ENCODE measurements around the gene PADI3.
A peak's percentile ranks its signal among the peaks of the same experiment; 100 is the strongest.

PADI3 gene, protein sequence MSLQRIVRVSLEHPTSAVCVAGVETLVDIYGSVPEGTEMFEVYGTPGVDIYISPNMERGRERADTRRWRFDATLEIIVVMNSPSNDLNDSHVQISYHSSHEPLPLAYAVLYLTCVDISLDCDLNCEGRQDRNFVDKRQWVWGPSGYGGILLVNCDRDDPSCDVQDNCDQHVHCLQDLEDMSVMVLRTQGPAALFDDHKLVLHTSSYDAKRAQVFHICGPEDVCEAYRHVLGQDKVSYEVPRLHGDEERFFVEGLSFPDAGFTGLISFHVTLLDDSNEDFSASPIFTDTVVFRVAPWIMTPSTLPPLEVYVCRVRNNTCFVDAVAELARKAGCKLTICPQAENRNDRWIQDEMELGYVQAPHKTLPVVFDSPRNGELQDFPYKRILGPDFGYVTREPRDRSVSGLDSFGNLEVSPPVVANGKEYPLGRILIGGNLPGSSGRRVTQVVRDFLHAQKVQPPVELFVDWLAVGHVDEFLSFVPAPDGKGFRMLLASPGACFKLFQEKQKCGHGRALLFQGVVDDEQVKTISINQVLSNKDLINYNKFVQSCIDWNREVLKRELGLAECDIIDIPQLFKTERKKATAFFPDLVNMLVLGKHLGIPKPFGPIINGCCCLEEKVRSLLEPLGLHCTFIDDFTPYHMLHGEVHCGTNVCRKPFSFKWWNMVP

DNA sequence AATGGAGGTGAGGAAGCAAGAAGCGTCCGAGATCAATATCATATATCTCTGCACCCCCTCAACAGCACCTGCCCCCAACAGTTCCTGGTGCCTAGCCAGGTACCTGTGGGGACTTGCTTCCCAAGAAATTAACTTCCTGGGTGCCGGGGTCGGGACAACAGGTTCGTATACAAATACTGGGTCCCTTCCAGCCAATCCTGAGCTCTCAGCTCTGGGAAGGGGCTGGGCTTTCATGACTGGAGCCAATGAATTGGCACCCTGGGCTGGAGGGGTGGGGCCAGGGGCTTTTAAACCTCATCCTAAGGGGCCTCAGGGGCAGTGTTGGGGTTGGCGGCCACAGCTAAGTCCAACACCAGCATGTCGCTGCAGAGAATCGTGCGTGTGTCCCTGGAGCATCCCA lies at the start of gene PADI3:
Gene PADI3, plus strand, starts transcription at position 318 of the 400 bp plus-strand sequence. Its CDS starts 40 bp downstream, at position 358.
- DNase-seq (ENCODE audit: insufficient read length, low spot score) (no peak), FAIRE-seq (no peak)

DNA sequence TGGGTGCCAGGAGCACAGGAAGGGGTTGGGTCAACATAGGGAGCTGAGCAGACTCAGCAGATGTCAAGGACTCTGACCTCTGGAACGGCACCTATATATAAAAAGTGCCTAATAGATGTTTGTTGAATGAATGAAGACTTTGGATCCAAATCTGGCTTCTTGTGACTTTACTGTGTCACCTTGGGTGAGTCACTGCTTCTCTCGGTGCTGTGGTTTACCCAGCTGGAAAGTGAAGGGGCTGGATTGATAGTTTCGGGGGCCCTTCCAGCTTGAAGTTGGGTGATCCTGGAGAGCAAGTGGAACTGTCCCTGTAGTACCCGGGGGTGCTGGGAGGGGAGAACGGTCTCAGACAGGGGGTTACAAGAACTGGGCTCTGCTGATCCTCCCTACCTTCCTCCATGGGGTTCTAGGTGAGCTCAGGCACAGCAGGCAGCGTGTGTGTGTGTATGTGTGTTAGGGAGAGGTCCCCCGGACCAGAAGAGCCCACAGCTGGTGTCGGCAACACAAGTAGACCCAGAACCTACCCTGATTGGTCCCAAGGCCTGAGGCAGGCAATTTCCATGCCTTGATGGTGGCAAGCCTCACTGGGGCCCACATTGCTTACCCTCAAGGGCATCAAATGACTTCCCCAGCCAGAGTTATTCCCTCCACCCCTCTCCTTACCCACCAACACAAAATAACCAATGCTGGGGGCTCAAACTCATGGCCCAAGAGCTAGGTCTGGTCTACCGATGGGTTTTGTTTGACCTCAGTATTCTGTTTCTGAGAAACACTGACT lies 49.4 kb upstream of the PADI3 start:
- FAIRE-seq (no peak), DNase-seq (ENCODE audit: insufficient read length, low spot score) (no peak)

DNA sequence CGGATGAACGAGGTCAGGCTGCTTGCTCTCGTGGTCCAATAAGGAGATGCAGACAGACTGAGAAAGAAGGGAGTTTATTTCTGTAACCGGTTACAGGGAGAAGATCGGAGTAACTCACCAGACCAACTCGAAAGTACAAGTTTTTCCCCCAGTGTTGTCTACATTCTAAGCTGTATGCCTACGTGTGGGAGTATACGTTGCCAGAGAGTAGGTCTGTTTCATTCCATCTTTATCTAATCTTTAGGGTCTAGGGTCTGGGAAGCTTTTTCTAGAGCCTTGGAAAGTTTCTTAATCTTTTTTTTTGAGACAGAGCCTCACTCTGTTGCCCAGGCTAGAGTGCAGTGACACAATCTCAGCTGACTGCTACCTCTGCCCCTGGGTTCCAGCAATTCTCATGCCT lies 48.7 kb upstream of the PADI3 start:
- FAIRE-seq (no peak), DNase-seq (ENCODE audit: insufficient read length, low spot score) (no peak)

DNA sequence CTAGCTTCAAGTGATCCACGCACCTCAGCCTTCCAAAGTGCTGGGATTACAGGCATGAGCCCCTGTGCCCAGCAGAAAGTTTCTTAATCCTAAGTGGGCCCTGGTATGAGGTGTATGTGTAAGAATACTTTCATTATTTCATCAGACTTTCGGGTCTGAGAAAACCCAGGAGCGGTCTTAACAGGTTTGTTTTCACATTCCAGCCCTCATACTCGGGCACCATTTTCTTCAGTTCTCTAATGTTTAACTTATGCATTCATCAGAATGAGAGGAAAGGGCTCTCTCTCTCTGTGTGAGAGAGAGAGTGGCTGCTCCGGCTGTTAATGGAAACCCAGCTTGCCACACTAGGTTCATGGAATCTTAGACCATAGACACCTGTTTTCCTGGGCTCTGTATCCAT lies 48.1 kb upstream of the PADI3 start:
- DNase-seq (ENCODE audit: insufficient read length, low spot score) (no peak), FAIRE-seq (no peak)

DNA sequence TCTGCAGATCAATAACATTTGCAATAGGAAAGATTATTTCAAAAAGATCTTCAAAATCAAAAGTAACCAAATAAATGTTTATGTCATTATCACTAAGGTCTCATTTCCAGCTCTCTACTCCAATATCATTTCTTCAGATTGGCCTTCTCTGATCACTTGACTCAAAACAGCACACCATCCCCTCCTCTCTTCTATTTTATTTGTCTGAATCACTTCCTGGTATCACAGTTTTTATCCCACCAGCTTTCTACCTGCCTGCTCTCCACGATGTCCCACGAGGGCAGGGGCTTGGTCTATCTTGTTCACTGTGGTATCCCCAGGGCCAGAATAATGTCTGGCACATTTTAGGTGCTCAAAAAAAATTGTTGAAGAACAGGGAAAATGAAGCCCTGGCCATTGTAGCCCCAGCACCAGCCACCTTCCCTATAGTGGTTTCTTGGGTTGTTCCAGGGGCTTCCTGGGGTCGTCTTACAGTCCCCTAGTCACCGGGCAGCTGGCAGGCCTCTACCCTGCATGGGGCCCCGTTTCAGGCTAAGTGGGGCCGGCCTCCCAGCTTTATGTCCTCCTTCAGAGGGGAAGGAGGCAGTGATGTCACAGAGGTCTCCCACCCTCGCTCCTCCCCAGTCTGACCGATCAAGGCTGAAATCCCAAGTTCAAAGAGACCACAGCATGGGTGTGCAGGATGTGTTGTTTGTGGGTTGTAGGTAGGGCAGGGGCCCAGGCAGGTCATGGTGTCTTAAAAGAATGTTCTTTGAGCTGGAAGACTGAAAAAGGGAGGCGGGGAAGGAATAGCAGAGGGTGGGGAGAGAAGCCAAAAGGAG lies 47.5 kb upstream of the PADI3 start:
- no peak for DNase-seq (ENCODE audit: insufficient read length, low spot score)
- no peak for FAIRE-seq

DNA sequence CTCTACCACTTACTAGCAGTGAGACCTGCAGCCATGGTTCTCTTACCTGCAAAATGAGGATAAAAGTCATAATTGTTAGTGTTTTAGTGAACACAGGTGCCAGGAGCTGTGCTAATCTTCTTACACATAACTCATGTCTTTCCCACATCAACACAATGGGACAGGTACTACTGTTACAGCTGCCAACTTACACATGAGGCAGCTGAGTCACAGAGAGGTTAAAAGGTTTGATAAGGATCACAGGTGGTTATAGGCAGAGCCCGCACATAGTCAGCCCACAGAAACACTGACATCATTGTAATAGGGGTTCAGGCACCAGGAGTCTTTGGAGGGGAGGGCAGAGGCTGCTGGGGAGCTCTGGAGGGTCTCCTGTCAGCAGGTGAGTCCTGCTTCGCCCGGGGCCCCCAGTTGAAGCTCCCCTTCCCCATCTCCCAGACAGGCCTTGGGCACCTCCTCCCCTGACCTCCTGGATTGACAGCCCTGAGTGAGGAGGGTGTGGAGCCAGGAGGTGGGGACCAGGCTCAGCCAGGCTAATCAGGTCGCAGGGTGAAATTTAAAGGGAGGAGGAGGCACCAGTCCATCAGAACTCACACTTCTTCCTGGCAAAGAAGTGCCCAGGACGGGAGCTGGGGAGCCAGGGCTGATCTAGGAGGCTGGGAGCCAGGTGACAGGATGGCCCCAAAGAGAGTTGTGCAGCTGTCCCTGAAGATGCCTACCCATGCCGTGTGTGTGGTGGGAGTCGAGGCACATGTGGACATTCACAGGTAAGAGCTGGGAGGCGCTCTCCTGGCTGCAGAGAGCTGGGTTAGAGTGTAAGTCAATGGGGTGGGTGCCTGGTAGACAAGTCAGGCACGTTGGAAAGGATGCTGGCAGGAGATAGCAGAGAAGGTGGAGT lies 44.1 kb upstream of the PADI3 start, which contains the start of gene PADI1:
Gene PADI1, plus strand, starts transcription at position 583 of the 895 bp plus-strand sequence. Its CDS starts 90 bp downstream, at position 673.
- FAIRE-seq = no peak
- no peak for DNase-seq (ENCODE audit: insufficient read length, low spot score)

DNA sequence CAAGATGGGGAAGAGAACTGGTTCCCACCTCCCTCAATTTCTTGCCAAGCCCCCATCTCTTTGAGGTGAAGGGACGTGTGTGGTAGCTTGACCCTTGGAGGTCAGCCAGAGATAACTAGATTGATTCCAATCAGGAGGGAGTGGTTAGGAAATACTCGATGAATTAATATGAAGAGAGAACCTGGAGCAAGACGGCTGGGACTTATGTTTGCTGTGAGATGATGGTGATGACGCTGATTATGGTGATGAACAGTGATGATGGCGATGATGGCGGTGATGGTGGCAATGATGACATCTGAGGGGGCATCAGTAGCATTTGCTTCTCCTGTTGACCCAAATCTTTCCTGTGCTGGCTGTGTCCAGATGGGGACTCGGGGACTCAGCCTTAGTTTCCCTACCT lies 43.2 kb upstream of the PADI3 start:
- DNase-seq (ENCODE audit: insufficient read length, low spot score) = no peak
- FAIRE-seq = no peak

DNA sequence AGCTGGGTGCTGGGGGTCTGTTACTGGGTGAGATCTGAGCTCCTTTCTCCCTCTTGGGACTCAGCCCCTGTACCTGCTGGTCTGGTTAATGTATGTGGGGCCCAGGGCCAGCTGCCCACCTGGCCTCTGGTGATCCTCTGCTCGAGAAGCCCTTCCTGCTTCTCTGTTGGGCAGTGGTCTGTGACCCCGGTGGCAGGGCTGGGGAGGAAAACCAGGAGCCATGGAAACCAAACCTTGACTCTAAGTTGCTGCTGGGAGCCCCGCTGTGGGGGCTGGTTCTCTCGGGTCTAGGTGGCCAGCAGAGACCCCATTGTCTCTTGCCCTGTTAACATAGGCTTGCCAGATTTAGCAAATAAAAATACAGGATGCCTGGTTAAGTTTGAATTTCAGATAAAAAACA lies 42.7 kb upstream of the PADI3 start:
- no peak for FAIRE-seq

DNA sequence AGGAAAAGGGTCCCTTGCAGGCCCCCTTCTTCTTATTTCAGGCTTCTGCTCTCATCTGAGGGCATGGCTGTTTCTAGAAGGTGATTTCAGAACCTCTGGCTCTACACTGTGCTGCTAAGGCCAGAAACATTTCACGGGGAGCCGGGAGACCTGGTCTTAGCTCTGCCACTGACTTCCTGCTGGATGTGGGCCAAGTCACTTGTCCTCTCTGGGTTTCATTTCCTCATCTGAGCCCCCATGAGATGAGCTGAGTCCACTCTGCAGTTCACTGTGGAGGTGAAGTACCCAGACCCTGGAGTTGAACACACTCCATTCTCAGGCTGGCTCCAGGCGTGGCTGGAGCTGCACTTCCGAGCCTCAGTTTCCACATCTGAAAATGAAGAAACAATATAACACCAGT lies 41.9 kb upstream of the PADI3 start:
- FAIRE-seq (peak; percentile 72), DNase-seq (ENCODE audit: insufficient read length, low spot score) (peak; percentile 27)

More for the DNA sequence above, 42.7 kb upstream of the PADI3 start:
- no peak for DNase-seq (ENCODE audit: insufficient read length, low spot score)

GRCh38 chr1:17207540-17207939 lies 41.4 kb upstream of the PADI3 start:
- no peak for DNase-seq (ENCODE audit: insufficient read length, low spot score)
- no peak for FAIRE-seq

GRCh38 chr1:17207966-17208418 lies 40.9 kb upstream of the PADI3 start:
- peak; percentile 62 for FAIRE-seq
- peak; percentile 54 for DNase-seq (ENCODE audit: insufficient read length, low spot score)

GRCh38 chr1:17208546-17208945 lies 40.4 kb upstream of the PADI3 start:
- no peak for FAIRE-seq

GRCh38 chr1:17209430-17209829 lies 39.5 kb upstream of the PADI3 start:
- DNase-seq (ENCODE audit: insufficient read length, low spot score) (no peak), FAIRE-seq (no peak)

More at GRCh38 chr1:17208546-17208945, 40.4 kb upstream of the PADI3 start:
- no peak for DNase-seq (ENCODE audit: insufficient read length, low spot score)

DNA sequence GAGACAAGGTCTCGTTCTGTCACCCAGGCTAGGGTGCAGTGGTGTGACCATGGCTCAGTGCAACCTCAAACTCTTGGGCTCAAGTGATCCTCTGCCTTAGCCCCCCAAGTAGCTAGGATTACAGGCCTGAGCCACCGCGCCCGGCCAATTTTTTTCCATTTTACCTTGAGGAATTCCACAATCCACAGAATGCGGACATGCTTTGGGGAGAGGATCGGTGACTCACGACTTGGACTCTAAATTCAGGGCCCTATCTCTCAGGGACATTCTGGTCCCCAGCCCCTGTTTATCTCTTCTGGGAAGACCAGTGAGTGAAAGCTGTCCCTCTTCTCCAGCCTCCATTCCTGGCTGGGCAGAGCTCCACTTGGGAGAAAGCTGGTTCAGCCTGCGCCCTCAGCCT lies 38.7 kb upstream of the PADI3 start:
- FAIRE-seq = no peak

GRCh38 chr1:17211377-17211776 lies 37.5 kb upstream of the PADI3 start:
- DNase-seq (ENCODE audit: insufficient read length, low spot score) (no peak), FAIRE-seq (no peak)

More for the DNA sequence above, 38.7 kb upstream of the PADI3 start:
- no peak for DNase-seq (ENCODE audit: insufficient read length, low spot score)

DNA sequence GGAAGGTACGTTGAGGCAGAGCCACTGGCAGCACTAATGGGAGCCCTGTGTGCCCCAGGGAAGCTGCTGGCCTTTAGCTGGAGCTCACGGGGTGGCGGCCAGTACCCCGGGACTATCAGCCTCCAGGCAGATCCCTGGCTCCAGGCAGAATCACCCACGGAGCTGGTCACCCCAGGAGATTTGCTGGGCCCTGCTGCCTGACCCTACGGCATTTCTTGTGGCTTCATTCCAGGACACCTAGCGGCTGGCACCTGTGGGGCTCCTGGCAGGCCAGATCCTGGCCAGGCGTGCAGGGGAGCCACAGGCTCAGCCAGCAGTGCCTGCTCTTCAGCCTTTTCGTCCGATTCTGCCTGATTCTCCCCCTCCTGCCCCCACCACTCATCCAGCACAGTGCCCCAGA lies 36.9 kb upstream of the PADI3 start:
- no peak for FAIRE-seq
- DNase-seq (ENCODE audit: insufficient read length, low spot score) = no peak

DNA sequence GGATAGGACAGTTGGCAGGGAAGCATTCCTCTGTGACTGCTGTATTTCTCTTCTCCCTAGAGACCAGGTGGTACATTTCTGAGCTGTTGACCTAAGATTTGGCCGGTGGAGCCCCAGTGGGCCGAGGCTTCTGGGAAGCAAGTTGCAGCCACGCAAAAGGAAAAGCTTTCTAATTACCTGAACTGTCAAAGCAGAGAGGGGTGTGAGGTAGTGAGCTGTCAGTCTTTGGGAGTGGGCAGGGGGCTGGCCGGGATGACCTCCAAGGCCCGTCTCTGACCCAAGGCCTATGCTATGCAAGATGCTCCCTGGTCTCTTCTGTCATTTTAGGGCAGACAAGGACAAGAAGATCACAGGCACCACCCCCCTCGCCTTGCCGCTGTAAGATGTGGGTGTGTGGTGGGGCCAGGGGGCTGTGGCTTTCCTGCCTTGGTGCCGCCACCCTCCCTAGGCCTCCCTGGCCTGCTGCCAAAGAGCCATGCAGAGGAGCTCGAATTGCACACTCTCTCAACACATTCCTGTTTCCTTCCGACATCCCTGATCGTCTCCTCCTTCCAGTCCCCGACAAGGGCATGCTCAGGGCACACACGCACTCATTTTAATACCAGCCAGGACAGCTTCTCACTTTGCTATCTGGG lies 36.3 kb upstream of the PADI3 start:
- DNase-seq (ENCODE audit: insufficient read length, low spot score) (no peak), FAIRE-seq (no peak)

- no peak for DNase-seq (ENCODE audit: insufficient read length, low spot score)
- no peak for FAIRE-seq
Observed at GRCh38 chr1:17213148-17213781, 35.6 kb upstream of the PADI3 start.

Data from GM19239 (cell line).